Karpas-422 (cell line): ENCODE data around the gene SLC26A6. TPM values are rescaled to one million over a fixed set of nuclear protein-coding genes. Genes with fewer than 3 reads are reported as not detected.

Experiments
- DNase-seq: peaks from one replicate; pipeline ENCODE4 v3.0.0-alpha.2; 2015
- H2AFZ ChIP-seq: fragments of 200-600 bp; sonication (generic); 2 replicates; pipeline ENCODE4 v1.6.1; 2014; ENCODE audit warnings: antibody characterized with exemption, low read length, mixed read lengths
- H3K27ac ChIP-seq: fragments of 200-600 bp; sonication (generic); 2 replicates; pipeline ENCODE4 v1.5.1; 2014; ENCODE audit warnings: mild to moderate bottlenecking, low read length, moderate library complexity
- H3K27me3 ChIP-seq: fragments of 200-600 bp; sonication (generic); 2 replicates; pipeline ENCODE4 v1.6.1; 2014; ENCODE audit warnings: low read length, mixed read lengths
- H3K36me3 ChIP-seq: fragments of 200-600 bp; sonication (generic); 2 replicates; pipeline ENCODE4 v1.6.1; 2014; ENCODE audit warnings: low read length, mixed read lengths; ENCODE audit not compliant: insufficient read depth
- H3K4me1 ChIP-seq: fragments of 200-600 bp; sonication (generic); 2 replicates; pipeline ENCODE4 v1.6.1; 2014; ENCODE audit warnings: mild to moderate bottlenecking, low read length, mixed read lengths
- H3K4me2 ChIP-seq: fragments of 200-600 bp; sonication (generic); 2 replicates; pipeline ENCODE4 v1.6.1; 2014; ENCODE audit warnings: low read length, low read depth, mild to moderate bottlenecking; ENCODE audit not compliant: poor library complexity, severe bottlenecking
- H3K4me3 ChIP-seq: fragments of 200-600 bp; sonication (generic); 2 replicates; pipeline ENCODE4 v1.5.1; 2014; ENCODE audit warnings: mild to moderate bottlenecking, antibody characterized with exemption, low read length, mixed read lengths
- H3K79me2 ChIP-seq: fragments of 200-600 bp; sonication (generic); 2 replicates; pipeline ENCODE4 v1.6.1; 2014; ENCODE audit warnings: mild to moderate bottlenecking, low read length, mixed read lengths
- H3K9ac ChIP-seq: fragments of 200-600 bp; sonication (generic); 2 replicates; pipeline ENCODE4 v1.6.0; 2014; ENCODE audit warnings: low read length
- H3K9me2 ChIP-seq: fragments of 200-600 bp; sonication (generic), shearing (Covaris generic); replicated peaks from 2 replicates; pipeline ENCODE4 v1.6.0; 2014; ENCODE audit warnings: mild to moderate bottlenecking, low read length, moderate library complexity; ENCODE audit not compliant: insufficient read depth
- H3K9me3 ChIP-seq: fragments of 300-700, 200-600 bp; sonication (generic); 2 replicates; pipeline ENCODE4 v1.6.1; 2014; ENCODE audit warnings: low read length, mixed read lengths
- H4K20me1 ChIP-seq: fragments of 200-600 bp; sonication (generic); 2 replicates; pipeline ENCODE4 v1.6.1; 2014; ENCODE audit warnings: mild to moderate bottlenecking, antibody characterized with exemption, low read length, low read depth; ENCODE audit not compliant: insufficient read depth
- total RNA-seq: library from RNA; depleted of rRNA; stranded (reverse); fragments of >200 nt; shearing (Covaris generic); gene quantifications from 2 replicates; pipeline ENCODE4 v1.2.3, GENCODE V29; 2014; ENCODE audit warnings: low replicate concordance

Gene SLC26A6
- total RNA-seq, 1 experiment from 2014 or later, result 52.7 TPM

GRCh38 chr3:48623851-48624547, 11.3 kb downstream of the SLC26A6 start:
- Histone ChIP-seq H3K36me3 (no peaks in the 10 kb centered on the region; the same call in 1 of the 2 replicates), H3K9me2 (no peaks in the 10 kb centered on the region), H3K4me2 (no peak overlapping the region), H3K4me3 (no peak overlapping the region), H4K20me1 (no peaks in the 10 kb centered on the region), H2AFZ (no peak overlapping the region), H3K4me1 (no peaks in the 10 kb centered on the region), H3K27ac (no peak overlapping the region), H3K27me3 (no peaks in the 10 kb centered on the region), H3K79me2 (no peaks in the 10 kb centered on the region), H3K9me3 (no peaks in the 10 kb centered on the region; the same call in 1 of the 2 replicates), H3K9ac (no peak overlapping the region)
- no peak for DNase-seq

GRCh38 chr3:48621461-48621869, 13.8 kb downstream of the SLC26A6 start, which contains the start of gene TMEM89:
Gene TMEM89, minus strand, starts transcription at chr3:48621769. Its CDS starts 13 bp downstream, at chr3:48621756.
- no peak within 1 kb of the TSS for H3K27ac ChIP-seq
- no peak within 1 kb of the TSS for H3K4me3 ChIP-seq
- DNase-seq, result no peak
- no peaks in the 10 kb centered on the region for H4K20me1 ChIP-seq
- no peak within 1 kb of the TSS for H3K9ac ChIP-seq
- no peaks in the 10 kb centered on the region for H3K79me2 ChIP-seq
- H2AFZ ChIP-seq, result no peak within 1 kb of the TSS
- no peaks in the 10 kb centered on the region for H3K27me3 ChIP-seq
- no peaks in the 10 kb centered on the region for H3K4me1 ChIP-seq
- H3K9me2 ChIP-seq, result no peaks in the 10 kb centered on the region
- no peak within 1 kb of the TSS for H3K4me2 ChIP-seq
- peaks cover 15% of the 10 kb centered on the region for H3K9me3 ChIP-seq
- no peaks in the 10 kb centered on the region; the same call in 1 of the 2 replicates for H3K36me3 ChIP-seq

GRCh38 chr3:48619541-48620524, 15.4 kb downstream of the SLC26A6 start:
- Histone ChIP-seq H3K9ac (no peak overlapping the region), H3K9me2 (no peaks in the 10 kb centered on the region), H3K27me3 (no peaks in the 10 kb centered on the region), H3K4me3 (no peak overlapping the region), H3K27ac (no peak overlapping the region), H2AFZ (no peak overlapping the region), H3K9me3 (peaks cover 18% of the 10 kb centered on the region), H4K20me1 (no peaks in the 10 kb centered on the region), H3K4me1 (no peaks in the 10 kb centered on the region), H3K79me2 (no peaks in the 10 kb centered on the region), H3K36me3 (no peaks in the 10 kb centered on the region; the same call in 1 of the 2 replicates), H3K4me2 (no peak overlapping the region)
- no peak for DNase-seq

GRCh38 chr3:48617559-48617958, 17.7 kb downstream of the SLC26A6 start:
- H3K27ac ChIP-seq, result no peak overlapping the region

GRCh38 chr3:48614044-48614443, 21.2 kb downstream of the SLC26A6 start:
- H3K9ac ChIP-seq, result no peak overlapping the region
- H3K4me3 ChIP-seq, result no peak overlapping the region
- no peaks in the 10 kb centered on the region for H4K20me1 ChIP-seq
- H3K27me3 ChIP-seq, result no peaks in the 10 kb centered on the region
- no peak overlapping the region for H3K4me2 ChIP-seq
- peaks cover 6% of the 10 kb centered on the region for H3K4me1 ChIP-seq
- no peaks in the 10 kb centered on the region for H3K9me2 ChIP-seq
- no peak for DNase-seq
- H2AFZ ChIP-seq, result no peak overlapping the region
- H3K36me3 ChIP-seq, result no peaks in the 10 kb centered on the region
- peaks cover 4% of the 10 kb centered on the region for H3K79me2 ChIP-seq
- H3K9me3 ChIP-seq, result peaks cover 18% of the 10 kb centered on the region
- H3K27ac ChIP-seq, result no peak overlapping the region

More at GRCh38 chr3:48617559-48617958, 17.7 kb downstream of the SLC26A6 start:
- H3K36me3 ChIP-seq, result no peaks in the 10 kb centered on the region; the same call in 1 of the 2 replicates
- no peak overlapping the region for H2AFZ ChIP-seq
- H4K20me1 ChIP-seq, result no peaks in the 10 kb centered on the region
- no peak overlapping the region for H3K4me2 ChIP-seq
- H3K27me3 ChIP-seq, result no peaks in the 10 kb centered on the region
- no peaks in the 10 kb centered on the region for H3K79me2 ChIP-seq
- no peak overlapping the region for H3K9ac ChIP-seq
- no peak for DNase-seq
- no peak overlapping the region for H3K4me3 ChIP-seq
- H3K4me1 ChIP-seq, result no peaks in the 10 kb centered on the region
- no peaks in the 10 kb centered on the region for H3K9me2 ChIP-seq
- peaks cover 18% of the 10 kb centered on the region for H3K9me3 ChIP-seq

GRCh38 chr3:48612309-48612708, 23.0 kb downstream of the SLC26A6 start:
- DNase-seq, result no peak
- Histone ChIP-seq H3K4me2 (no peak overlapping the region), H3K9me2 (no peaks in the 10 kb centered on the region), H4K20me1 (no peaks in the 10 kb centered on the region), H3K79me2 (peaks cover 21% of the 10 kb centered on the region), H3K9me3 (peaks cover 7% of the 10 kb centered on the region), H2AFZ (no peak overlapping the region), H3K27ac (no peak overlapping the region), H3K36me3 (0 out of 2 replicates have a peak, but pooled peaks cover 3% of the 10 kb centered on the region), H3K4me1 (peaks cover 15% of the 10 kb centered on the region), H3K9ac (no peak overlapping the region), H3K27me3 (no peaks in the 10 kb centered on the region), H3K4me3 (no peak overlapping the region)

- Histone ChIP-seq H3K36me3 (peaks cover 14% of the 10 kb centered on the region; the same call in 1 of the 2 replicates), H3K27ac (peak within 1 kb of the TSS; percentile 53; the same call in 1 of the 2 replicates), H3K79me2 (peaks cover 23% of the 10 kb centered on the region), H2AFZ (peak within 1 kb of the TSS; percentile 93), H3K4me3 (peak within 1 kb of the TSS; percentile 72), H4K20me1 (no peaks in the 10 kb centered on the region), H3K4me1 (peaks cover 15% of the 10 kb centered on the region), H3K9ac (peak within 1 kb of the TSS; percentile 92), H3K4me2 (peak within 1 kb of the TSS; percentile 77), H3K9me3 (no peaks in the 10 kb centered on the region), H3K27me3 (no peaks in the 10 kb centered on the region), H3K9me2 (no peaks in the 10 kb centered on the region)
- peak; percentile 96 for DNase-seq
Measured at GRCh38 chr3:48609088-48610005, 25.9 kb downstream of the SLC26A6 start, which contains the start of gene UQCRC1. Gene UQCRC1, minus strand, starts transcription at chr3:48609646. Its CDS starts 26 bp downstream, at chr3:48609620.
